Stomach (tissue), 4 donors: ENCODE results near the gene SEPTIN10.

ENCODE experiments used
- EP300 ChIP-seq: sonication (generic); formaldehyde crosslinking; IDR thresholded peaks from one replicate; pipeline ENCODE4 v1.6.1; 2017; ENCODE audit warnings: antibody characterized with exemption
- POLR2A ChIP-seq, 4 donors: fragments of 450-650 bp; IDR thresholded peaks; one replicate each; pipeline ENCODE4 v1.6.1; 2016; ENCODE audit warnings: antibody characterized with exemption in 4 of 4, control low read depth in 2 of 4, mild to moderate bottlenecking in 1 of 4, moderate library complexity in 1 of 4
- POLR2AphosphoS5 ChIP-seq, 3 donors: sonication (generic); formaldehyde crosslinking; IDR thresholded peaks; one replicate each; pipeline ENCODE4 v1.6.1; 2016; ENCODE audit warnings: antibody characterized with exemption in 3 of 3
- TF ChIP-seq, protein P1 (sequence below), 7 experiments: fragments of 450-650 bp in 4 of 7; fragments of 200-600 bp in 3 of 7; sonication (generic) in 3 of 7; IDR thresholded peaks; one replicate each; pipeline ENCODE4 v1.5.1; 2016 to 2019; ENCODE audit warnings: antibody characterized with exemption in 7 of 7, control low read depth in 2 of 7, mild to moderate bottlenecking in 1 of 7

DNA sequence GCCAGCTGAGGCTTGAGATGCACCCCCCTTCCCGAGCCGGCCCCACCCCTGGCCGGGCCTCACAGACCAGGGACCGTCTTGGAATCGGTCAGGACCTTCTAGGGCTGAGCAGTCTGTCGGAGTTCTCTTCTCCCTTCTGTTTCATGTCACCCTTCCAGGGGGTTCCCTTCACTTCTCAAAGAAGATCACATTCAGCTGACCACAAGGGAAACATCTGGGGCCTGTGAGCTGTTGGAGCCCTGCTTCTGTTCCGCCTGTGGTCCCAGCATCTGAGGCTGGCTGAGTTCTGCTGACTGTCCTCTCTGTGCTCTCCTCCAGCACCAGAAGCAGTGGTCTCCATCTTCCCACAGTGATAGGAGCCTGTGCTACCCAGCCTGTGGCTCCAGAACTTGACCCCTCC, 106.5 kb downstream of the SEPTIN10 start:
- TF ChIP-seq, protein P1, sequence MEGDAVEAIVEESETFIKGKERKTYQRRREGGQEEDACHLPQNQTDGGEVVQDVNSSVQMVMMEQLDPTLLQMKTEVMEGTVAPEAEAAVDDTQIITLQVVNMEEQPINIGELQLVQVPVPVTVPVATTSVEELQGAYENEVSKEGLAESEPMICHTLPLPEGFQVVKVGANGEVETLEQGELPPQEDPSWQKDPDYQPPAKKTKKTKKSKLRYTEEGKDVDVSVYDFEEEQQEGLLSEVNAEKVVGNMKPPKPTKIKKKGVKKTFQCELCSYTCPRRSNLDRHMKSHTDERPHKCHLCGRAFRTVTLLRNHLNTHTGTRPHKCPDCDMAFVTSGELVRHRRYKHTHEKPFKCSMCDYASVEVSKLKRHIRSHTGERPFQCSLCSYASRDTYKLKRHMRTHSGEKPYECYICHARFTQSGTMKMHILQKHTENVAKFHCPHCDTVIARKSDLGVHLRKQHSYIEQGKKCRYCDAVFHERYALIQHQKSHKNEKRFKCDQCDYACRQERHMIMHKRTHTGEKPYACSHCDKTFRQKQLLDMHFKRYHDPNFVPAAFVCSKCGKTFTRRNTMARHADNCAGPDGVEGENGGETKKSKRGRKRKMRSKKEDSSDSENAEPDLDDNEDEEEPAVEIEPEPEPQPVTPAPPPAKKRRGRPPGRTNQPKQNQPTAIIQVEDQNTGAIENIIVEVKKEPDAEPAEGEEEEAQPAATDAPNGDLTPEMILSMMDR (IDR thresholded peaks at IDR 0.05) = no peak
- no peak for TF ChIP-seq POLR2AphosphoS5 (IDR thresholded peaks at IDR 0.05)
- no peak for TF ChIP-seq POLR2A (IDR thresholded peaks at IDR 0.05)
- TF ChIP-seq EP300 = no peak
